Sigmoid colon (tissue), 4 donors: ENCODE measurements around the gene APAF1.

ENCODE experiments used
- EP300 ChIP-seq, 4 donors: sonication (generic); formaldehyde crosslinking; IDR thresholded peaks; one replicate each; pipeline ENCODE4 v1.6.1; 2017; ENCODE audit warnings: antibody characterized with exemption in 4 of 4
- POLR2A ChIP-seq, 2 donors: fragments of 450-650 bp; IDR thresholded peaks; one replicate each; pipeline ENCODE4 v1.6.1; 2016; ENCODE audit warnings: antibody characterized with exemption in 2 of 2, mild to moderate bottlenecking in 2 of 2, moderate library complexity in 2 of 2
- TF ChIP-seq, protein P1 (sequence below), 4 experiments: fragments of 450-650 bp in 3 of 4; fragments of 200-600 bp in 1 of 4; IDR thresholded peaks; one replicate each; pipeline ENCODE4 v1.5.1; 2016 to 2019; ENCODE audit warnings: antibody characterized with exemption in 4 of 4, mild to moderate bottlenecking in 3 of 4, moderate library complexity in 2 of 4

DNA sequence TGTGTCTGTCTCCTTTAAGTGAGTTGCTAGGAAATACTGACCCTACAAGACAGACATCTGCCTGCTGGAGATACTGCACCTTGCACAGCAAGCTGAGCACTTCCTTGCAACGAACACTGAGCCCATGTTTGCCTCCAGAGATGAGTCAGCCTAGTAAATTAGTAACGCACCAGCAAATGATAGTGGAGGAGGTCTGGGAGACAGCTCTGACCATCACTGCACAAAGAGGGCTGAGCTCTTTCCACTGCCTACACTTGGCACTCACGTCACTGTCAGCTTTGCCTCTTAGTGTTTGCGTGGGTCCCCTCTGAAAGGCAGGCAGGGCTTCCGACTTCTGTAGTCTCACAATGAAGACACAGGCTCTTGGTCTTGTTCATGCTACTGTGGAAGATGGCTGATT is 109.0 kb downstream of the APAF1 start:
- TF ChIP-seq, protein P1, sequence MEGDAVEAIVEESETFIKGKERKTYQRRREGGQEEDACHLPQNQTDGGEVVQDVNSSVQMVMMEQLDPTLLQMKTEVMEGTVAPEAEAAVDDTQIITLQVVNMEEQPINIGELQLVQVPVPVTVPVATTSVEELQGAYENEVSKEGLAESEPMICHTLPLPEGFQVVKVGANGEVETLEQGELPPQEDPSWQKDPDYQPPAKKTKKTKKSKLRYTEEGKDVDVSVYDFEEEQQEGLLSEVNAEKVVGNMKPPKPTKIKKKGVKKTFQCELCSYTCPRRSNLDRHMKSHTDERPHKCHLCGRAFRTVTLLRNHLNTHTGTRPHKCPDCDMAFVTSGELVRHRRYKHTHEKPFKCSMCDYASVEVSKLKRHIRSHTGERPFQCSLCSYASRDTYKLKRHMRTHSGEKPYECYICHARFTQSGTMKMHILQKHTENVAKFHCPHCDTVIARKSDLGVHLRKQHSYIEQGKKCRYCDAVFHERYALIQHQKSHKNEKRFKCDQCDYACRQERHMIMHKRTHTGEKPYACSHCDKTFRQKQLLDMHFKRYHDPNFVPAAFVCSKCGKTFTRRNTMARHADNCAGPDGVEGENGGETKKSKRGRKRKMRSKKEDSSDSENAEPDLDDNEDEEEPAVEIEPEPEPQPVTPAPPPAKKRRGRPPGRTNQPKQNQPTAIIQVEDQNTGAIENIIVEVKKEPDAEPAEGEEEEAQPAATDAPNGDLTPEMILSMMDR (IDR thresholded peaks at IDR 0.05) = no peak
- TF ChIP-seq POLR2A (IDR thresholded peaks at IDR 0.05) = no peak
- no peak for TF ChIP-seq EP300 (IDR thresholded peaks at IDR 0.05)
